PFSK-1 (cell line): ENCODE data around the gene GMDS.

ENCODE experiments used
- FOXP2 ChIP-seq: optimal IDR thresholded peaks from 2 replicates; pipeline ENCODE3; 2011; ENCODE audit warnings: borderline replicate concordance, control low read depth, inconsistent platforms; ENCODE audit not compliant: insufficient read depth; ENCODE audit errors: extremely low read length, extremely low read depth
- POLR2AphosphoS5 ChIP-seq: IDR thresholded peaks from 2 replicates; pipeline ENCODE4 v1.6.1; 2012; ENCODE audit warnings: low read depth, mild to moderate bottlenecking, control low read depth, low read length, moderate library complexity
- REST ChIP-seq, 2 experiments: IDR thresholded peaks; 2 replicates each; pipeline versions ENCODE4 v1.6.1 to v1.8.0; 2011 to 2012; ENCODE audit warnings: low read depth in 2 of 2, low read length in 2 of 2, control low read depth in 1 of 2, inconsistent platforms in 1 of 2, mild to moderate bottlenecking in 1 of 2, moderate library complexity in 1 of 2; ENCODE audit not compliant: insufficient read depth in 1 of 2
- SIN3A ChIP-seq: IDR thresholded peaks from 2 replicates; pipeline ENCODE4 v1.6.1; 2012; ENCODE audit warnings: mild to moderate bottlenecking, low read length, moderate library complexity, borderline replicate concordance; ENCODE audit not compliant: insufficient read depth
- TAF1 ChIP-seq: IDR thresholded peaks from 2 replicates; pipeline ENCODE4 v1.6.1; 2012; ENCODE audit warnings: low read length, control low read depth, borderline replicate concordance; ENCODE audit not compliant: insufficient read depth

The GMDS gene

DNA sequence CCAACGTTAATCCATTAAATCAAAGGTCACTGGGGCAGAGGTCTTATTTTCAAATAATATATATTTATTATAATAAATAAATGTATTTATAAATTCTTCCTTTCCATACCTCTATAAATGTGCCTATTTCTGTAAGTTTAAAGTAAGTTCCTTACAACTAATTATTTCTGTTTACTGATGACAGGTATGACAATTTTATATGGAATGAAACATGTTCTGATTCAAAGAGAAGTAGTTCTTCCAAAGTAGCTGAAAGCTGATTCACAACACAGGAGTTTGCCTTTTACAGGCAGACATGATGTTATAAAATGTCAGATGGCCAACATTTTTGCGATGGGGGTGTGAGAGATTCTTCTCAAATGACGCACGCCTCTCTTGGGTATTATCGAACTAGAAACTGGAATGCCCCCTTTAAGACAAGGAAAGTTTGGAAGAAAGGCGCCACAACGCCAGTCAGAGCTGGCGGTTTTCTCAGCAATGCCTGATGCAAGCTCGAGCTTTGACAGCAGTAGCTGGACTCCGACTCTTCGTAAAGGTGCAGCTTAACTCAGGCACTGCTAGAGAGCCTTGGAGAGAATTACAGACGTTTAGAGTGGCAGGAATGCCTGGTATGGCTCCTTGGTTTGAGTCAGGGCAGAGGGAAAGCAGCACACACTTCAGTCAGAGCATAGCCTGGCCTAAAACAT is 543.6 kb downstream of the GMDS start:
- TF ChIP-seq TAF1 (no peak), SIN3A (no peak)

GRCh38 chr6:1700278-1700967 is 545.0 kb downstream of the GMDS start:
- TF ChIP-seq SIN3A, result no peak
- no peak for TF ChIP-seq TAF1
- TF ChIP-seq REST (IDR thresholded peaks at IDR 0.05; ENCODE audit: insufficient read depth in 1 of 2, low read depth in 2 of 2, low read length in 2 of 2), result no peak
- no peak for TF ChIP-seq POLR2AphosphoS5
- no peak for TF ChIP-seq FOXP2

GRCh38 chr6:1698527-1698926 is 546.9 kb downstream of the GMDS start:
- no peak for TF ChIP-seq REST (IDR thresholded peaks at IDR 0.05; ENCODE audit: insufficient read depth in 1 of 2, low read depth in 2 of 2, low read length in 2 of 2)
- no peak for TF ChIP-seq FOXP2
- TF ChIP-seq TAF1, result no peak
- no peak for TF ChIP-seq POLR2AphosphoS5
- TF ChIP-seq SIN3A, result no peak

GRCh38 chr6:1697688-1698351 is 547.6 kb downstream of the GMDS start:
- TF ChIP-seq REST (IDR thresholded peaks at IDR 0.05; ENCODE audit: insufficient read depth in 1 of 2, low read depth in 2 of 2, low read length in 2 of 2) (no peak), TAF1 (no peak), SIN3A (no peak), FOXP2 (no peak), POLR2AphosphoS5 (no peak)

GRCh38 chr6:1696463-1696850 is 548.9 kb downstream of the GMDS start:
- TF ChIP-seq SIN3A (no peak), REST (IDR thresholded peaks at IDR 0.05; ENCODE audit: insufficient read depth in 1 of 2, low read depth in 2 of 2, low read length in 2 of 2) (no peak), FOXP2 (no peak), TAF1 (no peak), POLR2AphosphoS5 (no peak)
